Cardiac fibroblast (primary cell): ENCODE measurements around the gene CRY1.
"Not testable (repeated sequence)": the region's sequence is repeated elsewhere in the genome, so short reads cannot be mapped to it uniquely, and the experiment has no call there.

Experiments
- DNase-seq, 2 donors: peaks; one replicate each; pipeline versions ENCODE4 v3.0.0 to v3.0.0-alpha.2; 2010; ENCODE audit warnings: low read depth in 2 of 2
- H3K4me3 ChIP-seq, 2 donors: replicated peaks in 1 of 2; 1 replicate in 1 of 2; 2 replicates in 1 of 2; pipeline ENCODE4 v1.5.1; 2011; ENCODE audit warnings: low read depth in 2 of 2, low read length in 2 of 2, mild to moderate bottlenecking in 2 of 2, moderate library complexity in 1 of 2
- TF ChIP-seq, protein P1 (sequence below): IDR thresholded peaks from one replicate; pipeline ENCODE4 v1.5.1; 2011; ENCODE audit warnings: low read depth, mild to moderate bottlenecking, low read length, inconsistent platforms

The CRY1 gene

DNA sequence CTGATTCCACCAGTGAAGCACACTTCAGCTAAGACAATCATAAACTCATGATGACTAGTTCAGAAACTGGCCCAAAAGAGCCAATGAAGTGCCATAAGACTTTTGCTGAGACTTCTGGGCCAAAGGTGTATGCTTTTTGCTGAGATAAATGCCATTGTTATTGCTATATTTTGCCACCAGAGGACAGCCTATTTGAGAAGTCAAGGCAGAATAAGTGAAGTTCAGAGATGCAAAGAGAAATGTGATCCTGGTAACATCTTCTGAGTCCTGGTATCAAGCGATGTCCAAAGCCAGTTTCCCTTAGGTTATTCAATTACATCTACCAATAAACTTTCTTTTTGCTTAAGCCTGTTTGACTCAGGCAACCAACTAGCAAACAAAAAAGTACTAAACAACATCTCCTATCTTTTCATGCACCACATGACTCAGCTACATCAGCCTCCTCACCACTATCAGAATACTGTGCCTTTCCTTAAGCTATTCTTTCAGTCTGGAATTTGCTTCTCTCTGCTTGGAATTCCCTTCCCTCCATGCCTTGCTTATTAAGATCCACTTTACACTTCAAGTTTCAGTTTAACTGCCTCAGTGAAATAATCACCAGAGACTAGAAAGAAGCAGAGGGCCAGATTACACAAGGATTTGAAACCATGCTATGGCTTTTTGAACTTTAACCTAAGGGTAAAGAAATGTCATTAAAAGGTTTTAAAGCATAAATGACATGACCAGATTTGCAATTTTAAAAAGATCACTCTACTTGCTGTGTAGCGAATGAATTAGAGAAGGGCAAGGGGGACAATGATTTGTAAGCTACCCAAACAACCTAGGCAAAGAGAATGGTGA, 14.0 kb downstream of the CRY1 start:
- peak; percentile 59 to 60 for DNase-seq
- no peak overlapping the region for H3K4me3 ChIP-seq
- TF ChIP-seq, protein P1, sequence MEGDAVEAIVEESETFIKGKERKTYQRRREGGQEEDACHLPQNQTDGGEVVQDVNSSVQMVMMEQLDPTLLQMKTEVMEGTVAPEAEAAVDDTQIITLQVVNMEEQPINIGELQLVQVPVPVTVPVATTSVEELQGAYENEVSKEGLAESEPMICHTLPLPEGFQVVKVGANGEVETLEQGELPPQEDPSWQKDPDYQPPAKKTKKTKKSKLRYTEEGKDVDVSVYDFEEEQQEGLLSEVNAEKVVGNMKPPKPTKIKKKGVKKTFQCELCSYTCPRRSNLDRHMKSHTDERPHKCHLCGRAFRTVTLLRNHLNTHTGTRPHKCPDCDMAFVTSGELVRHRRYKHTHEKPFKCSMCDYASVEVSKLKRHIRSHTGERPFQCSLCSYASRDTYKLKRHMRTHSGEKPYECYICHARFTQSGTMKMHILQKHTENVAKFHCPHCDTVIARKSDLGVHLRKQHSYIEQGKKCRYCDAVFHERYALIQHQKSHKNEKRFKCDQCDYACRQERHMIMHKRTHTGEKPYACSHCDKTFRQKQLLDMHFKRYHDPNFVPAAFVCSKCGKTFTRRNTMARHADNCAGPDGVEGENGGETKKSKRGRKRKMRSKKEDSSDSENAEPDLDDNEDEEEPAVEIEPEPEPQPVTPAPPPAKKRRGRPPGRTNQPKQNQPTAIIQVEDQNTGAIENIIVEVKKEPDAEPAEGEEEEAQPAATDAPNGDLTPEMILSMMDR = peak; percentile 64

DNA sequence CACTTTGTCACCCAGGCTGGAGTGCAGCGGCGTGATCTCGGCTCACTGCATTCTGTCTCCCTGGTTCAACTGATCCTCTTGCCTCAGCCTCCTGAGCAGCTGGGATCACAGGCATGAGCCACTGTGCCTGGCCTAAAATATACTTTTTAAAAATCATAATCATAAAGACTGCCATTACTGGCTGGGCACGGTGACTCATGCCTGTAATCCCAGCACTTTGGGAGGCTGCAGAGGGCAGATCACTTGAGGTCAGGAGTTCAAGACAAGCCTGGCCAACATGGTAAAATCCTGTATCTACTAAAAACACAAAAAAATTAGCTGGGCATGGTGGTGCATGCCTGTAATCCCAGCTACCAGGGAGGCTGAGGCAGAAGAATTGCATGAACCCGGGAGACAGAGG, 20.1 kb downstream of the CRY1 start:
- not testable (repeated sequence) for H3K4me3 ChIP-seq, DNase-seq

DNA sequence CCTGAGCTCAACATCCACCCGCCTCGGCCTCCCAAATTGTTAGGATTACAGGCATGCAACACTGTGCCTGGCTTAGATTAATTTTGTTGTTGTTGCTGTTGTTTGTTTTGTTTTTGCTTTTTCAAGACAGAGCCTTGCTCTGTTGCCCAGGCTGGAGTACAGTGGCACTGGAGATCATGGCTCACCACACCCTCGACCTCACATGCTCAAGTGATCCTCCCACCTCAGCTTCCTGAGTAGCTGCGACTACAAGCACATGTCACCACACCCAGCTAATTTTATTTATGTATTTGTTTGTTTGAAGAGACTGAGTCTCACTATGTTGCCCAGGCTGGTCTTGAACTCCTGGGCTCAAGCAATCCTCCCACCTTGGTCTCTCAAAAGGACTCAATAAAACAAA, 26.7 kb downstream of the CRY1 start:
- TF ChIP-seq, protein P1 = no peak
- DNase-seq = no peak
- H3K4me3 ChIP-seq = no peak overlapping the region

DNA sequence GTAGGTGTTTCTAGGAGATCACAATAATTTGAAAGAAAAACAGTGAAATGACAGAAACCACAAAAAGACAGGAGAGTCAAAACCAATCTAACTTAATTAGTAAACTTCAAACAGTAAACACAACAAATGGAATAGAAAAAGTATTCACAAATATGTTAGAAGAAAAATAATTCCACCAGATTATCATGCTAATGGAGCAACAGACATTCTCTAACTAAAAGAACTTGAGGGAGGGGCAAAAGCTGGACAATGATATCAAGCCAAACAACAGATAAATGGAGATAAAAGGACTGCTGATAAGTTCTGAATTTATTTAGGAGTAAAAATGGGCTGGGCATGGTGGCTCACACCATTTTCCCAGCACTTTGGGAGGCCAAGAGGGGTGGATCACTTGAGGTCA, 28.7 kb downstream of the CRY1 start:
- H3K4me3 ChIP-seq = no peak overlapping the region

DNA sequence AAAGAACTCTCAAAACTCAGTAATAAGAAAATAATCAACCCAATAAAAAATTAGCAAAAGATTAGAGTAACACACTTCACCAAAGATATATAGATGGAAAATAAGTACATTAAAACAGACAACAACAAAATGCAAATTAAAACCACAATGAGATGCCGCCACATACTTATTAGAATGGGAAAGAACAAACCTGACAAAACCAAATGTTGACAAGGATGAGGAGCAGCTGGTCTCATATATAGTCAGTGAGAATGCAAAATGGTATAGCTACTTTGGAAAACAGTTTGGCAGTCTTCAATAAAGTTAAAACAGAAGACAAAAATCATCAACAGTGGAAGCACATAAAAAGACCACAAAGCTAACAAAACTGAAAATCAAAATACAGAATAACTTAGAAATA, 29.1 kb downstream of the CRY1 start:
- H3K4me3 ChIP-seq = no peak overlapping the region
- DNase-seq = no peak
- TF ChIP-seq, protein P1 = no peak

More for the DNA sequence above, 28.7 kb downstream of the CRY1 start:
- DNase-seq = no peak
- TF ChIP-seq, protein P1 = no peak

DNA sequence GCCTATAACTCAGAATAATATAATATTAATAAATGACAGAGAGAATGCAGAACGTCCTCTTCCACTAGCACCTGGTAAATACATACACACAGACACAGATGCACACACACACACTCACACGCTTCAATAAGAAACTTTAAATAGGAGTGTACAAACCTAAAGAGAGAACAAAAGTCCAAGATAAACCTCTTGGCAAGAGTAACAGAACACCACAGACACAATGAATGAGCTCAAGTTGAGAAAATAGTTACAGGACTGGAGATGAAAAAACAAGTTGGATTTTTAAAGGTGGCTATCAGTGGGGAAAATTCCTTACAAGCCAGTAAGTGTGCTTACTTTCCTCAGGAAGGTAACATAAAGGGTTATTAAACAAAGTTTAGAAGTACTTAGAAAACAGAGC, 35.2 kb downstream of the CRY1 start:
- TF ChIP-seq, protein P1 = no peak
- H3K4me3 ChIP-seq = no peak overlapping the region
- DNase-seq = peak in 1 of 2 donors; percentile 41

DNA sequence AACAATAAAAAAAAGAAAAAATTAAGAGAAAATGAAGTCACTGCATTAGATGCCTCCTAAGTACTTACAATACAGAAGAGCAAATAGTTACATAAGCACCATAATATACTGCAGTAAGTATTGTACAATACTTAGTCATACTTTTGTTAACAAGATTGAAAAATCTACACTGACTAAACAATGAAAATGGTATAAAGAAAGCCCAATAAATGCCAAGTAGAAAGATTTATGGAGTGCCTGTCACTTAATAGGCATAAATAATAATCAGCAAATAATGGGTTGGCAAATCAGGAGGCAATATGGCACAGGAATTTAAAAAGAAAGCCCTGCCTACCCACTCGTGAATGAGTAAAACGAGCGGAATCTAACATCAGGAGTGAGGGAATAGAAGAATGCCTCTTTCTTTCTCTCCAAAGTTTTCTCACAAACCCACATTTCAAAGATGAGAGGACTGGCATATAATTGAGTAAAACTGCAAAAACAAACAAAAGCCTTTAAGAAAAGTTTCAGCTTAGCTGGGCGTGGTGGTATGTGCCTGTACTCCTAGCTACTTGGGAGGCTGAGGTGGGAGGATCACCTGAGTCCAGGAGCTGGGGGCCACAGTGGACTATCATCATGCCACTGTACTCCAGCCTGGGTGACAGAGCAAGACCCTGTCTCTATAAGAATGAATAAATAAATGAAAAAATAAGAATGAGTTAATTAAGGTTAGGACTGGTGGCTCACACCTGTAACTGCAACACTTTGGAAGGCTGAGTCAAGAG, 36.1 kb downstream of the CRY1 start:
- no peak overlapping the region for H3K4me3 ChIP-seq
- DNase-seq = peak; percentile 24 to 28
- TF ChIP-seq, protein P1 = no peak
